ENCODE measurements around the gene ISM1. TPM values are rescaled to one million over a fixed set of nuclear protein-coding genes. Genes with fewer than 3 reads are reported as not detected.

The ISM1 gene
- total RNA-seq, 2 donors from 2014 or later = 20.4 to 25.1 TPM

GRCh38 chr20:13298692-13299373 is 77.8 kb downstream of the ISM1 start:
- Histone ChIP-seq H3K36me3 (no peaks in the 10 kb centered on the region), H3K27me3 (replicated peaks; ENCODE audit: insufficient read depth) (no peaks in the 10 kb centered on the region), H3K27ac (no peak overlapping the region), H3K9me3 (no peaks in the 10 kb centered on the region), H3K4me3 (no peak overlapping the region), H3K4me1 (ENCODE audit: control insufficient read depth in 1 of 2, low read depth in 2 of 2) (no peaks in the 10 kb centered on the region)
- ATAC-seq (ENCODE audit: insufficient number of reproducible peaks, low FRiP score, low read depth) (no peak), DNase-seq (ENCODE audit: low spot score) (no peak)
- TF ChIP-seq CTCF (IDR thresholded peaks at IDR 0.05) = no peak

GRCh38 chr20:13299401-13299800 is 78.3 kb downstream of the ISM1 start:
- no peak overlapping the region for H3K27ac ChIP-seq
- no peaks in the 10 kb centered on the region for H3K27me3 ChIP-seq (replicated peaks; ENCODE audit: insufficient read depth)
- DNase-seq (ENCODE audit: low spot score) (no peak), ATAC-seq (ENCODE audit: insufficient number of reproducible peaks, low FRiP score, low read depth) (no peak)
- H3K36me3 ChIP-seq = no peaks in the 10 kb centered on the region
- no peaks in the 10 kb centered on the region for H3K9me3 ChIP-seq
- H3K4me3 ChIP-seq = no peak overlapping the region
- TF ChIP-seq CTCF (IDR thresholded peaks at IDR 0.05) = no peak
- no peaks in the 10 kb centered on the region for H3K4me1 ChIP-seq (ENCODE audit: control insufficient read depth in 1 of 2, low read depth in 2 of 2)

GRCh38 chr20:13301596-13301995 is 80.5 kb downstream of the ISM1 start:
- H3K4me3 ChIP-seq = no peak overlapping the region
- no peaks in the 10 kb centered on the region for H3K4me1 ChIP-seq (ENCODE audit: control insufficient read depth in 1 of 2, low read depth in 2 of 2)
- DNase-seq (ENCODE audit: low spot score) = no peak
- H3K36me3 ChIP-seq = no peaks in the 10 kb centered on the region
- no peaks in the 10 kb centered on the region for H3K27me3 ChIP-seq (replicated peaks; ENCODE audit: insufficient read depth)
- H3K27ac ChIP-seq = no peak overlapping the region
- no peaks in the 10 kb centered on the region for H3K9me3 ChIP-seq
- TF ChIP-seq CTCF (IDR thresholded peaks at IDR 0.05) = no peak
- no peak for ATAC-seq (ENCODE audit: insufficient number of reproducible peaks, low FRiP score, low read depth)

- DNase-seq (ENCODE audit: low spot score) = no peak
- H3K4me1 ChIP-seq (ENCODE audit: control insufficient read depth in 1 of 2, low read depth in 2 of 2) = no peaks in the 10 kb centered on the region
- H3K4me3 ChIP-seq = no peak overlapping the region
- H3K27me3 ChIP-seq (replicated peaks; ENCODE audit: insufficient read depth) = no peaks in the 10 kb centered on the region
- no peak for ATAC-seq (ENCODE audit: insufficient number of reproducible peaks, low FRiP score, low read depth)
- TF ChIP-seq CTCF (IDR thresholded peaks at IDR 0.05) = peak; percentile 32
- H3K27ac ChIP-seq = no peak overlapping the region
- no peaks in the 10 kb centered on the region for H3K36me3 ChIP-seq
- H3K9me3 ChIP-seq = no peaks in the 10 kb centered on the region
Measured at GRCh38 chr20:13302647-13303450, 81.8 kb downstream of the ISM1 start.

GRCh38 chr20:13305284-13305683 is 84.2 kb downstream of the ISM1 start:
- Histone ChIP-seq H3K4me1 (ENCODE audit: control insufficient read depth in 1 of 2, low read depth in 2 of 2) (no peaks in the 10 kb centered on the region), H3K27ac (no peak overlapping the region), H3K4me3 (no peak overlapping the region), H3K27me3 (replicated peaks; ENCODE audit: insufficient read depth) (no peaks in the 10 kb centered on the region), H3K36me3 (no peaks in the 10 kb centered on the region), H3K9me3 (no peaks in the 10 kb centered on the region)
- TF ChIP-seq CTCF (IDR thresholded peaks at IDR 0.05) = no peak
- ATAC-seq (ENCODE audit: insufficient number of reproducible peaks, low FRiP score, low read depth) = no peak
- DNase-seq (ENCODE audit: low spot score) = no peak
